Measurements from ENCODE around the gene FGF12. TPM values are rescaled to one million over a fixed set of nuclear protein-coding genes. Genes with fewer than 3 reads are reported as not detected.
A peak's percentile ranks its signal among the peaks of the same experiment; 100 is the strongest.

Gene FGF12
- total RNA-seq, 1 donor from 2014 or later, result 7.0 TPM

DNA sequence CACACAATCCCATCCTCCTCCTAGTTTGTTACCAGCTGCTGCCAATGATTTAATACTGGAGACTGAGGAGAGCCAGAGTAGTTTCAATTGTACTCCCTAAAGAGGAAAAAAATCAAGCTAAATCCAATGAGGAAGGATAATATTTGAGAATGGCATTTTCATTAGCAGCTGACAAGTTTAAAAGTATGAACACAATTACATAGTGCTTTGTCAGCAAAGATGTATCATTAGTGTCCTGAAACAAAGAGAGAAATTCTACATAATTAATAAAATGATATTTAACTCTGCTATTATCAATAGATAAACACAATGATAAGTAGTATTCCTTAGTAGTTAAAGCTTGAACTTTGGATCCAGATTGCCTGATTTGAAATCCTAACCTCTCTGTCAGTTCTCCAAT is 163.9 kb downstream of the FGF12 start:
- Mint-ChIP-seq H3K9me3 (no peaks in the 10 kb centered on the region), H3K27me3 (ENCODE audit: insufficient read depth, low read depth) (peaks cover 2% of the 10 kb centered on the region), H3K27ac (no peak overlapping the region), H3K4me1 (no peaks in the 10 kb centered on the region), H3K36me3 (no peaks in the 10 kb centered on the region), H3K4me3 (no peak overlapping the region)
- no peaks in the 10 kb centered on the region for H3K4me1 ChIP-seq
- no peaks in the 10 kb centered on the region for H3F3A ChIP-seq (ENCODE audit: low read depth)
- TF ChIP-seq EZH2phosphoT487 (IDR thresholded peaks at IDR 0.05) (no peak), EZH2 (IDR thresholded peaks at IDR 0.05) (no peak)
- TF ChIP-seq, protein P1, sequence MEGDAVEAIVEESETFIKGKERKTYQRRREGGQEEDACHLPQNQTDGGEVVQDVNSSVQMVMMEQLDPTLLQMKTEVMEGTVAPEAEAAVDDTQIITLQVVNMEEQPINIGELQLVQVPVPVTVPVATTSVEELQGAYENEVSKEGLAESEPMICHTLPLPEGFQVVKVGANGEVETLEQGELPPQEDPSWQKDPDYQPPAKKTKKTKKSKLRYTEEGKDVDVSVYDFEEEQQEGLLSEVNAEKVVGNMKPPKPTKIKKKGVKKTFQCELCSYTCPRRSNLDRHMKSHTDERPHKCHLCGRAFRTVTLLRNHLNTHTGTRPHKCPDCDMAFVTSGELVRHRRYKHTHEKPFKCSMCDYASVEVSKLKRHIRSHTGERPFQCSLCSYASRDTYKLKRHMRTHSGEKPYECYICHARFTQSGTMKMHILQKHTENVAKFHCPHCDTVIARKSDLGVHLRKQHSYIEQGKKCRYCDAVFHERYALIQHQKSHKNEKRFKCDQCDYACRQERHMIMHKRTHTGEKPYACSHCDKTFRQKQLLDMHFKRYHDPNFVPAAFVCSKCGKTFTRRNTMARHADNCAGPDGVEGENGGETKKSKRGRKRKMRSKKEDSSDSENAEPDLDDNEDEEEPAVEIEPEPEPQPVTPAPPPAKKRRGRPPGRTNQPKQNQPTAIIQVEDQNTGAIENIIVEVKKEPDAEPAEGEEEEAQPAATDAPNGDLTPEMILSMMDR (IDR thresholded peaks at IDR 0.05), result no peak
- H4K20me1 ChIP-seq (ENCODE audit: low read depth), result no peaks in the 10 kb centered on the region
- no peak for DNase-seq (ENCODE audit: low spot score)
- H3K36me3 ChIP-seq, result no peaks in the 10 kb centered on the region
- no peak overlapping the region for H3K4me3 ChIP-seq
- H3K27ac ChIP-seq, result no peak overlapping the region
- H3K4me2 ChIP-seq, result no peak overlapping the region
- H2AFZ ChIP-seq (replicated peaks), result no peak overlapping the region
- no peaks in the 10 kb centered on the region for H3K79me2 ChIP-seq (ENCODE audit: low read depth)
- H3K9ac ChIP-seq, result no peak overlapping the region
- no peaks in the 10 kb centered on the region for H3K9me3 ChIP-seq (ENCODE audit: low read depth)
- no peaks in the 10 kb centered on the region for H3K27me3 ChIP-seq

DNA sequence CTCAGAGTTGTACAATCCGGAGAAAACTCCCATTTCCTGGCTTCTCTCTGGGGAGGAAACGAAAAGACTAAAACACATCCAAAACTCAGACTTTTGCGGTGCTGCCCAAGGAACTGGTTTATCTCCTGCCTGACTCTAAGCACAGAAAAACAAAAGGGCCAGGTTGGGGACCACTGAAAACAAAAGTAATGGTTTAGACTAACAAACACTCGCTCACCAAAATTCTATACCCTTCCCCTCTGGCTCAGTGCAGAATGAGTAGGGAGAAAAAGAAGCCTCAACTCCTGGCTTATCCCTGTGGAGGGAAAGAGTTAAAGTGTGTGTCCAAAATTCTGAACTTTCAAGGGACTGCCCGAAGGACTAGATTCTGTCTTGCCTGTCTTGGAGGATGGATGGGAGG is 173.6 kb downstream of the FGF12 start:
- H3K4me1 ChIP-seq, result peaks cover 6% of the 10 kb centered on the region
- H3K27me3 ChIP-seq, result no peaks in the 10 kb centered on the region
- no peaks in the 10 kb centered on the region for H3K79me2 ChIP-seq (ENCODE audit: low read depth)
- no peak overlapping the region for H3K27ac Mint-ChIP-seq
- TF ChIP-seq EZH2 (IDR thresholded peaks at IDR 0.05), result no peak
- TF ChIP-seq, protein P1 (IDR thresholded peaks at IDR 0.05), result no peak
- no peak for TF ChIP-seq EZH2phosphoT487 (IDR thresholded peaks at IDR 0.05)
- H3K27me3 Mint-ChIP-seq (ENCODE audit: insufficient read depth, low read depth), result no peaks in the 10 kb centered on the region
- H3K27ac ChIP-seq, result no peak overlapping the region
- no peaks in the 10 kb centered on the region for H3K9me3 ChIP-seq (ENCODE audit: low read depth)
- no peak overlapping the region for H3K9ac ChIP-seq
- no peaks in the 10 kb centered on the region for H3F3A ChIP-seq (ENCODE audit: low read depth)
- peaks cover 5% of the 10 kb centered on the region for H3K9me3 Mint-ChIP-seq
- H3K36me3 ChIP-seq, result no peaks in the 10 kb centered on the region
- H3K4me2 ChIP-seq, result peak overlapping the region; percentile 3
- H3K36me3 Mint-ChIP-seq, result no peaks in the 10 kb centered on the region
- H3K4me3 Mint-ChIP-seq, result no peak overlapping the region
- no peaks in the 10 kb centered on the region for H4K20me1 ChIP-seq (ENCODE audit: low read depth)
- peak overlapping the region; percentile 78 for H2AFZ ChIP-seq (replicated peaks)
- H3K4me1 Mint-ChIP-seq, result no peaks in the 10 kb centered on the region
- H3K4me3 ChIP-seq, result no peak overlapping the region
- DNase-seq (ENCODE audit: low spot score), result peak; percentile 15

DNA sequence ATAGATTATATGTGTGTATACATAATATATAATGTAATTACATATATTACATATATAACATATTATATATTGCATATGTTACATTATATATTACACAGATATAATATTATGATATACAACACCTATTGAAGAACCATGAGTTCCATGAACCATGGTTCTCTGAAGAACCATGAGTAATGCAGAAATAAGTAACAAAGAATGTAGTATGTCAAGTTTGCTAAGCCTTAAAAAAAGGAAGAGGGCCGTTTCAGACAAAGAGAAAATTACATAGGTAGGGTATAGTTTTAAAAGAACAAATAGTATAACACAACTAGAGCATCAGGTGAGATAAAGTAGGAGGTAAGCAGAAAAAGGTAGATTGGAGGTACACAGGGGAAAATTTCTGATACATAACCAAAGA is 177.0 kb downstream of the FGF12 start:
- H3K9me3 Mint-ChIP-seq, result peaks cover 5% of the 10 kb centered on the region
- H3K4me2 ChIP-seq, result no peak overlapping the region
- no peak for TF ChIP-seq EZH2 (IDR thresholded peaks at IDR 0.05)
- TF ChIP-seq, protein P1 (IDR thresholded peaks at IDR 0.05), result no peak
- TF ChIP-seq EZH2phosphoT487 (IDR thresholded peaks at IDR 0.05), result no peak

More for the DNA sequence above, 177.0 kb downstream of the FGF12 start:
- Histone ChIP-seq H3K4me1 (peaks cover 6% of the 10 kb centered on the region), H4K20me1 (ENCODE audit: low read depth) (no peaks in the 10 kb centered on the region), H3K9ac (no peak overlapping the region), H2AFZ (replicated peaks) (no peak overlapping the region), H3K27ac (no peak overlapping the region), H3K4me3 (no peak overlapping the region), H3K36me3 (no peaks in the 10 kb centered on the region), H3K79me2 (ENCODE audit: low read depth) (no peaks in the 10 kb centered on the region), H3F3A (ENCODE audit: low read depth) (no peaks in the 10 kb centered on the region), H3K9me3 (ENCODE audit: low read depth) (no peaks in the 10 kb centered on the region), H3K27me3 (no peaks in the 10 kb centered on the region)
- no peaks in the 10 kb centered on the region for H3K36me3 Mint-ChIP-seq
- DNase-seq (ENCODE audit: low spot score), result no peak
- no peak overlapping the region for H3K27ac Mint-ChIP-seq
- H3K4me3 Mint-ChIP-seq, result no peak overlapping the region
- no peaks in the 10 kb centered on the region for H3K27me3 Mint-ChIP-seq (ENCODE audit: insufficient read depth, low read depth)
- no peaks in the 10 kb centered on the region for H3K4me1 Mint-ChIP-seq
